OCI-M1 (cell line): ENCODE data around the gene LAMP5.

Experiments used
- DNase-seq: peaks from one replicate; lab custom pipeline; 2025; lab: John Stamatoyannopoulos, UW

Gene LAMP5

DNA sequence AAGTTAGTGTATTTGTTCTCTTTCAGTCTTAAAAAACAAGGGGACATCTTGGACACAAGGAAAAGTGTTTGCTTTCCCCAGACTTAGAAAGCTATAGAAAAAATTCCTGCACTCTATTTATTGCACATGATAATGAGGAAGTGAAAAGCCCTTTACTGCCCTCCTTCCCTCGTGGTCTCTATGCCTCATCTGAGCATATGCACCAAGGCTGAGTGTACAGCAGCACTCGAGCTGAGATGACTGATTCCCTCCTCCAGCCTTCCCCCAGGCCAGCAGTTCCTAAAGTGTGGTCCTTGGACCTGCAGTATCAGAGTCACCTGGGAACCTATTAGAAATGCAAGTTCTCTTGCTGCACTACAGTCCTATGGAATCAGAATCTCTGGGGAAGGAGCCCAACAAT, 14.3 kb upstream of the LAMP5 start:
- DNase-seq: peak; percentile 19

DNA sequence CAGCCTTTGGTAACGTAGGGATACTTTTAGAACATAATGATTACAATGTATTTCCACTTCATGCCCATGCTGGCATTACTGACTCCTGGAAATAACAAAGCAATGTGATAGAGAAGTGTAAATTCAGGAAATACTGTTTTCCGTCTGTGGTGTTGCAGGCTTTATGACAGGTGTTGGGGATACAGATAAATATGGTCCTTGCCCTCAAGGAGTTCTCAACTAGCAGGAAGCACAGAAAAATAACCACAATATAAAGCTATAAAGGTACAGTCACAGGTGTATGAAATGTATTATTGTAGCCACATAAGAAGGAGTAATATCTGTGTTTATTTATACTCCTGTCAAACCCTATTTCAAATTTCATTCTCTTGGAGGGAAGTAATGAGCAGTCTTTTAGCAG, 12.9 kb upstream of the LAMP5 start:
- DNase-seq: no peak

DNA sequence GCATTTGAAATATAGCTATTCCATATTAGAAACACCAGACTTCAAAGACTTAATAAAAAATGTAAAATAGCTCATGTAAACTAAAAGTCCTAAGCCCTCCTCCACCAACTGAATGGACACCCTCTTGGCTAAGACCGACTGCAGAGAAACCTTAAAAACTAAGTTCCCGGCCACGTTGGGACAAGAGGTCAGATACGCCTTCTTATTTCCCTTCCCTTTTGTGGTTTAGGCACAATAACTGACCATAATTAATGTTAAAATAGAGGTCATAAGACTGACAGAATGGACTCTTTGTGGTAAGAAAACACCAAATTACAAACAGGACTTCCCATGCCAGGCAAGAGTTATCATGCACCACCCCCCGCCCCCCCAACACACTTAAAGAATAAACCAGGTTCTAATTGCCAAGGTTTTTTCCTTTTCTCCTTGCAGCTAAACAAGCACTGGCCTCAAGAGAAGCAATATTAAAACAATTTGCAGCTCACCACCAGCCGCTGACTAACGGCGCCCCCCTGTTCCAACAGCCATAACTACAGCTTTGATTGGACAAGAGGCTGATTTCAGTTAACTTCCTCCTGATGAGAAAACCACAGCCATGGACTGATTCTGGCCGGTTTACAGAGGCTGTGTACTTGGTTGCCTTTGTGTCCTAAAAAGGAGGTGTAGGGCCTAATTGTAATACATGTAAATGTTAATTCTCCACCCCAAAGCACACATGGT, 10.7 kb upstream of the LAMP5 start:
- DNase-seq: peak; percentile 71

DNA sequence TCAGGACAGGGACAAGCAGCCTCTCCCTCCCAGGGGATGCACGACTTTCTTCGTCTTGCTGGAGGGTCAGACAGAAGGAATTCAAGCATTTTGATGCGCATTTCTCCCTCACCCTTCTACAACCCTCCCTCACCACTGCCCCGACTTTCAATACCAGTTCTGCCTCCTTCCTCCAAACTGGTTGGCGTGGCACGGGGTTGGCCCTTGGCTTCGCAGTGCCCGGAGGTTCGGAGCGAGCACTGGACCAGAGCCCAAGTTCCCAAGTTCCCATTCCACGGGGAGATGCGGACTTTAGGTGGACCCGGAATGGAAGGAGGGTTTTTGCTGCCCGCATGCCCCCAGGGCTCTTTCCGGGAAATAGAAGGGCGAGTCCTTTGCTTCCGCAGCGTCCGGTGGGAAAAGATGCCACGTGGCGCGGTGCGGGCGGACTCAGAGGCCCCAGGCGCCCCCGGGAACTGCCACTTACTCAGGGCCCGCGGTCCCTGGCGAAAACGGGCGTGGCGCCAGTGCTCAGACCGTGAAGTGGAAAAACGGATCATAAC, 8.0 kb upstream of the LAMP5 start:
- no peak for DNase-seq

DNA sequence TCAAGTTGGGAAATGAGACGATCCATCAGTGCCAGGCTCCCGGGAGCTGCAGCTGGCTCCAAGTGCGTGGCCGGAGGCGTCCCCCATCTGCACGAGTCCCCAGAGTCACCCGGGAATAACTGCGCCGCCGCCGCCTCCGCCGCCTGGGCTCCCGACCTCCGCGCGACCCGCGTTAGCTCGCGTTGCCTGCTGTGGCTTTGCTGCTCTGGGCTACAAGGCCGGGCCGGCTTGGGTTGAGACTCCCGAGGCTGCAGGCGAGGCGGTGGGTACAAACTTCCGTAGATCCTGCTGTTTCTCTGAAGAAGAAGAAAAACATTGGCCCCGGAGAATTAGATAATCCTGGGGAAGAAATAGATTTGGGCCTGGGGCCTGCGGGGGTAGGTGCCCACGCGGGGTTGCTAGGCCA, 7.4 kb upstream of the LAMP5 start:
- DNase-seq: no peak

DNA sequence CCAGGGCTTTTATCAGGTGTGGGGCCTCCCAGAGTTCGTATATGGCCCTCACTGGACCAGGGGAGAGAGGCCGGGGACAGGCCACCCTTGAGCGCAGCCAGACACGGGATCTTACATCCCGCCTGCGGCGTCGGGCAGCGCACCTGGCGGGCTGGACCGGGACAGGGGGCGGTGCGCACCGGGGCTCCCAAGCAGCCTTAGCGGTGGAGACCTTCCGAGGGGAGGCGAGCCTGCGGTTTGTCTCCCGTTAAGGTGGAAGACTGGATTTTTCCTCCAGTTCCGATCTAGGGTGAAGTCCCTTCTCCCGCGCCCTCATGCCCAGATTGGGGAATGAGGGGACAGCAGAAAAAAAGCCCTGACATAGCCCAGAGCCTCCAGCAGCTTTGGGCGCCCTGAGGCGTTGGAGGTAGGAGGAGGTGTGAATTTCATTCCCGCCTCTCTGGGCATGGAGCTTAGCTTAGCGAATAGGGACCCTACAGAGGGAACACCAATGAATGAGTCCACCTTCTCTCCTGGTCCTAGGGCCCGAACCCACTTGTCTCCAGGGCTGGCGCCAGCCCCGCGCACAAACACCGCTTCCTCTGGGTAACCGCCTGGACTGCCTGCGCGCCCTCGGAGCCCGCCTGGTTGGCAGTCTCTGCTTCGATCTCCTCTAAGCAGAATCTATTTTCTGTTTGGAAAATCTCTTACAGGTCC, 6.7 kb upstream of the LAMP5 start:
- no peak for DNase-seq

DNA sequence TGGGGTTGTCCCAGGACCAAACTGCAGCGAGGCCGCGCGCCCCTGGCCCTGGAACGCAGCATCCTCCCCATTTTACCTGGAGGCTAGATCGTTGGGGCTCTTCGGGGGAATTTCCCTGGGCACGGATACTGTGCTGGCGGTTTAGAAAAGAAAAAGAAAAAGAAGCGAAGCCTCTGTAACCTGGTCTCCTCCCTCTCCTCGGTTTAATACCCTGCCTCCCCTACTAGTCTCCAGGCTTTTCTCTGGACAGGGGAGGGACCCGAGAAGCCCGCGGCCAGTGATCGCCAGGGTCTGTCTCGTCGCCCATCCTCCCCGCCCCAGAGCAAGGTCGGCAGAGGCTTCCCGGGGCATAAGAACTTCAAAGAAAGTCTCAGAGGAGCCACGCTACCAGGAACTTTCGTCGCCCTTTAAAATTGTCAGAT, 6.1 kb upstream of the LAMP5 start:
- no peak for DNase-seq

DNA sequence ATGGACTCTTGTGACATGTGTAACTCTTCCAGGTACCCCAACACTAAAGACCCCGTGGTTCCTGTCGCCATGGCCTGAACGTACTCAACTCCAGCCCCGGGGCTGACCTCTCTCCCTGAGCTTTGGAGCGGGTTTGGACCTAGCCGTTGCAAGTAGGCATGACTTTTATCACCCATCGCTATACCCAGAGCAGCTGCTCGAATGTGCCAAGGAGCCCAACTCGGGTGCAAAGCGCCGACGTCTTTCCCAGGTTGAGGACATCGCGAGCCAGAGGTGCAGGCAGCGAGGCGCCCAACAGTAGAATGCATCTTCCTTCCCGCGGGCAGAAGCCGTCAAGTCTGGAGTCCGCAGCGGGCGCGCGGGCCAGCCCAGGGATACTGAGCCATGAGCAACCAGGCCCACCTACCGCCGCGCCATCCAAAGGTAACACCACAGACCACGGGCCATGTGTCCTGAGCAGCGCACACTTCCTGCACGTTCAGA, 5.7 kb upstream of the LAMP5 start:
- no peak for DNase-seq

DNA sequence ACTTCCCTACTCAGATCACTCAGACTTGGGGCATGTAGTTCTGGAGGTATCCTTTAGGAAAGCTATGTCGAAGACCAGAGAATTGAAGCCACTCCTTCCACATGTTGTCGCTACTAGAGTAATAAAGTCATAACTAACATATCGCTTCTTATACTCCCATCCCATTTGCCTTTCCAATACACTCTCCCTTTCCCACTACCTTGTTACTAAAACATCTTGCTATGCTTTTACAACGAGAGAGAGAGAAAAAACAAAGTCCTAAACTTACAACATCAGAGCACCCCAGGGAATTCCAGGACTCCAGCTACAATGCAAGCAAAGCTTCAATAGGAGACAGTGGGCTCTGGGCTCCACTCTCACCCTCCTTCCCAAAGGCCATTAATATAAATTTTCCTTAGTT, 5.1 kb upstream of the LAMP5 start:
- DNase-seq: no peak

DNA sequence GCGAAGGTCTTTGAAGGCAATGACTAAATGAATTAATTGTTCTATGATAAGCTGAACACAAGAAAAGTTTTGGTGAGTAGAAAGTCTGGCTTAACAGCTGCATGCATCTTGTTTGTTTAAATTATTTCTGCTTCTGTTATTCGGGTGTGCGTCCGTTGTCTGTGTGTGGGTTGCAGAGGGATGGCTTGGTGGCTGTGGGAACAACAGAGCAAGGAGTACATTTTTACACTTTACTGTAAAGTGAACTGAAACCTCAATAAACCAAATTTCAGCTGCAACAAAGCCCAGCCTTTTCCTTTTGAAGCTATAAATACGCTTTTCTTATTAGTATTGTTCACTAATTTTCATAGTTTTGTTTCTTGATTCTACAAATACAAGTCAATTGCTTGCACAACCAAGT, 3.5 kb upstream of the LAMP5 start:
- DNase-seq: no peak

DNA sequence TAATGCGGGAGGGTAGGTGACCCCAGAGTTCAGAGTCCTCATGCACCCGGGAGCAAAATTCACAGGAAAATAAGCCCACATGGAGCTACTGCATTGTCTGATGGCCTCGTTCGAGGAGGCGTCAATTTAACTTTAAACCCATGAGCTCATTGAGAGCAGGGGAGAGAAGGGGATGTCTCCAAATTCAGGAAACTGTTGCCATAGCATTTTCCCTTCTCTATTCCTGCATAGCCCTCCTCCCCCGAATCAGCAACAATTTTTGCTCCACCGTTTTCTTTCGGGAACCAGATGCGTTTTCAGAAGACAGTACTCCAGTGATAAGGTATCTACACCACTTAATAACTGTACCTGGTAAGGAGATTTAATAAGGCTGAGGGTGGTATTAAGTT, 324 bp upstream of the LAMP5 start:
- no peak for DNase-seq

DNA sequence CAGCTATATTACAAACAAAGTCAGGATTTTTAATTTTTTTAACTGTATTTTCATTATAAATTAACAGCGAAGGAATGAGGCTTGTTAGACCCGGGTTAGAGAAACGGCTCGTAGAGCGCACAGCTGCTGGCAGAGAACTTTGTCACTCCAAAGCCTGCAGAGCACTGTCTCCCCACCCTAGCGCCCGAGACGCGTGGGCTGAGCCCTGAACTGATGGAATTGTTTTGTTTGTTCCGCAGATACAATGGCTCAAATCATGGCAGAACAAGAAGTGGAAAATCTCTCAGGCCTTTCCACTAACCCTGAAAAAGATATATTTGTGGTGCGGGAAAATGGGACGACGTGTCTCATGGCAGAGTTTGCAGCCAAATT, 810 bp downstream of the LAMP5 start:
- DNase-seq: no peak

DNA sequence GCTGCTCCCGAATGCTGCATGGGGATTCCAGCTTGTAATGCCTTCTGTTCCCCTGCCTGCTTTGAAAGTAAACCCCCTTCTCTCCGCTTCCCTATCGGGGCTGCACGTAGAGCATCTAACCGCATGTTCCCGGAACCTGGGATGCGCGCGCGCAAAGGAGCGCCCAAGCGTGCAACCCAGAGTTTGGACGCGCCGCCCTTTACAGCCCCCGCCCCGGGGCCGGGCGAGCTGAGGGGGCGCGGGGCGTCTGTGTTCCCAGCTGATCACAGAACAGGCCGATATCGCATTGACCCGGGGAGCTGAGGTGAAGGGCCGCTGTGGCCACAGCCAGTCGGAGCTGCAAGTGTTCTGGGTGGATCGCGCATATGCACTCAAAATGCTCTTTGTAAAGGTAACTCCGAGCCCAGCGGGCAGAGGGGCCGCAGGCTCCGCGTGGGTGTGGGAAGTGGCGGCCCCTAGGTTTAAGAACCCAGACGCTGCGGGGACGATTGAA, 1.4 kb downstream of the LAMP5 start:
- DNase-seq: no peak

DNA sequence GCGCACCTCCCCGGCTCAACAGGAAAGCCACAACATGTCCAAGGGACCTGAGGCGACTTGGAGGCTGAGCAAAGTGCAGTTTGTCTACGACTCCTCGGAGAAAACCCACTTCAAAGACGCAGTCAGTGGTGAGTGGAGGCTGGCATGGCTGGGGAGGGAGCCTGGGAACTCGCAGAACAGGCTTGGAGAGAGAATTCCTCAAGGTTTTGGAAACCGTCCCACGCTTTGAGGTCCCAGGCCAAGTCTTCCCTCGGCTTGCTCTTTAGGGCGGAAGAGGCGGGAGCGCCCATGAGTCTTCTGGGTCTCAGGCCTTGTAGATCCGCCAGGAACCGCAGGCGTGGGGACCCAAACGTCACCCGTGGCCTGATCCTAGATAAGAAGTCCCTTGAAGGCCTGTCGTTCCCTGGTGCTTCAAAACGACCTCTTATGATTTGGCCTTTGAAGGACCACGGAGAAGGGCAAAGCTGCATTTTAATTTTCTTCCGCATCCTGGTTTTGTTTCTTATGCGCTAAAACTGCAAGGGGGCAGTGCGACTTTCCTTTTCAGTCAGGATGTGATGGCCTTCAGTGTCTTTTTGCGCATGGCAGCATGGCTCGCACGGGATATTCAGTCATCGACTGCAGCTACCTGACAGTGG, 2.0 kb downstream of the LAMP5 start:
- DNase-seq: no peak

DNA sequence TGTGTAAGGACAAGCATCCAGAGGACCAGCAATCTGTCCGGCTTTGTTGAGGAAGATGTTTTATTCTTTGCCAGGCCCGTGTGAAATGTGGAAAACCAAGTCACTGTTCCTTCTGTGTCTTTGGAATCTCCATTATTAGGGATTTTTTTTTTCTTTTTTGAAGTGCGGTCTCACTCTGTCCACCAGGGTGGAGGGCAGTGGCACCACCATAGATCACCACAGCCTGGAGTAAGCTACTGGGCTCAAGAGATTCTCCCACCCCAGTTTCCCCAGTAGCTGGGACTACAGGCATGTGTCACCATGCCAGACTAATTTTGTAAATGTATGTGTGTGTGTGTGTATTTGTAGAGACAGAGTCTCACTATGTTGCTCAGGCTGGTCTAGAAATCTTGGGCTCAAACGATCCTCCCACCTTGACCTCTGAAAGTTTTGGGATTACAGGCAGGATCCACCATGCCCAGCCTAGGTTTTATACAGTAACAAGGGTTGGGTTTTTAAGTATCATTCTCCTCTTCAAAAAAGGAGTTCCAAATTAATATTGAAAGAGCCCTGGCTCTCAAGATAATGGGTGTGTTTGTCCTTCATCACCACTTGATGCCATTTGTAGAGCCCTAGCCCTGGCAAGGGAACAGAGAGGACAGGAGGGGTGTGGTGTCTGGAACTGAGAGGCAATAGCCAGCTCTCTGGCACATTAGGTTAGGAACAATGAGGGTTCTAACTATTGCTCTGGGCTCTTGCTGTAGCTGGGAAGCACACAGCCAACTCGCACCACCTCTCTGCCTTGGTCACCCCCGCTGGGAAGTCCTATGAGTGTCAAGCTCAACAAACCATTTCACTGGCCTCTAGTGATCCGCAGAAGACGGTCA, 3.1 kb downstream of the LAMP5 start:
- DNase-seq: no peak

DNA sequence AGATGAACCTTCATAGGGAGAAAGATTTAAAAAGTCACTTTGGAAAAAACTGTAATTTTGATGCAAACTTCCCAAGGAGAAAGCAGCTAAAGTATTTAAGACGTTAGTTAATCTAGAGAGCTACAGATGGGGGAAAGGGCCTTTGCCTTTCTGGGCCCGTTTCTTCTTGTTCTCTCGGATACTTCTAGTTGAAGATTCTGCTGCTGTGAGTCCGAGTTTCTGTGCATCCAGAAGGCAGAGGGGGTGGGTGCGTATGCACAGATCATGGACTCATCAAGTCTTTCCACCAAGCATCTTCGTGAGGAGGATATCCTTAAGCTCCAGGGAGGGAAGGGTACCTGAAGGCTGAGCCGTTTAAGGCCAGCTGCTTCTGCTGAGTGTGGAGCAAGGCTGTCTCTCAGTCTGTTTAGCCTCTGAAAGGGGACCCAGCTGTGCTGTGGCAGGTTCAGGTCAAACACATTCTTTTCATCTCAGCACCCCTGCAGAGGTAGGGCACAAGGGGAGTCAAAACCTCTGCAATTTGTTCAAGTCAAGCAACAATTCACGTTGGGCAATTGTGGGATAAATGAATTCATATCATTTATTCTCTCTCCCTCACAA, 4.3 kb downstream of the LAMP5 start:
- DNase-seq: no peak

DNA sequence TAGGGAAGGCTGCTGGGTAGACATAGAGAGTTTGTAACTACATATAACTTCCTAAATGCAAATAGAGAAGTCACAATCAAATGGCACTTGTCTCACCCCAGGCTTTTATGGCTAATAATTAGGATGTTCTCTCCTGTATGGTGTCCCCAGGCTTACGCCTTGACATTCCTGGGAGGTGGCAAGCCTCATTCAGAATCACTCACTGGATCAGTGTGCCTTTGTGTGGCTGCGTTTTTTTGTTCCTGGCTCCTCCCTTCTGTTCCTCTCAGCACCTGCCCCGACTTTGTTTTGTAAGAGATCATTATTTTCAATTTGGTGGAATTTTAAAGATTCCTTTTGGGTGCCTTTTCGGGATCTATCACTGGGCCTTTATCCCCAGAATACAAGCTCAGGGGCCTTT, 5.7 kb downstream of the LAMP5 start:
- no peak for DNase-seq

DNA sequence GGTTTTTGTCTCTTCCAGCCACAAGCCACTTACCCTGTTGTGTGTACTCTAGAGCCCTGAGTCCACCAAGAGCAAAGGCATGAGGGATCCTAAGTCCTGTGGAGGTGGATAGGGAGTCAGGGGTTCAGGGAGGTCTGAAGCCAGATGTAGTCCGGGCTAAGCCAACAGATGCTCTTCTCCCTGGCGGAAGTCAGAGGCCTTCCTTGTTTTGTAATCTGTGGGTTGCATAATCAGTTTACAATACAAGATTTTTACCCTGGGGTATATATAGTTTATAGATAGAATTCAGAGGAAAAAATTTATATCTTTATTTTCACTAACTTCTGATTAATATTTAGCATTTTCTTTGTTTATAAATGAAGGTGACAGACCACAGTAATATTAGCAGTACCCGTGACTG, 9.2 kb downstream of the LAMP5 start:
- DNase-seq: no peak

DNA sequence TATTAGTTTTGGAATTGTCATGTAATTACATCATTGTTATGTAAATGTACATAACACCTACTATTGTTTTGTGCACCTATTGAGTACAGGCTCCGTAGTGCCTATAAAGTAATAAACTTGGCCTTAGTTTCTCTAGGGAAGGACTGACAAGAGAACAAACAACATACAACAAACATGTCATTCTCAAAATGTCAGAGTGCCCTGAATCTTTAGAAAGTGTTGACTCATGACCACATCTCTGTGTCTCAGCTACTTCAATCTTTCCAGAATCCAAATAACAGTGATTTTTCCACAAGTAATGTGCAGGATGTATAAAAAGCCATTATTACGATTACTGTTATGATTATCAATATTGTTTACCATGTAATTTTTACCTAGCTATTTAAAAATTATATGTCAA, 17.2 kb downstream of the LAMP5 start:
- no peak for DNase-seq

DNA sequence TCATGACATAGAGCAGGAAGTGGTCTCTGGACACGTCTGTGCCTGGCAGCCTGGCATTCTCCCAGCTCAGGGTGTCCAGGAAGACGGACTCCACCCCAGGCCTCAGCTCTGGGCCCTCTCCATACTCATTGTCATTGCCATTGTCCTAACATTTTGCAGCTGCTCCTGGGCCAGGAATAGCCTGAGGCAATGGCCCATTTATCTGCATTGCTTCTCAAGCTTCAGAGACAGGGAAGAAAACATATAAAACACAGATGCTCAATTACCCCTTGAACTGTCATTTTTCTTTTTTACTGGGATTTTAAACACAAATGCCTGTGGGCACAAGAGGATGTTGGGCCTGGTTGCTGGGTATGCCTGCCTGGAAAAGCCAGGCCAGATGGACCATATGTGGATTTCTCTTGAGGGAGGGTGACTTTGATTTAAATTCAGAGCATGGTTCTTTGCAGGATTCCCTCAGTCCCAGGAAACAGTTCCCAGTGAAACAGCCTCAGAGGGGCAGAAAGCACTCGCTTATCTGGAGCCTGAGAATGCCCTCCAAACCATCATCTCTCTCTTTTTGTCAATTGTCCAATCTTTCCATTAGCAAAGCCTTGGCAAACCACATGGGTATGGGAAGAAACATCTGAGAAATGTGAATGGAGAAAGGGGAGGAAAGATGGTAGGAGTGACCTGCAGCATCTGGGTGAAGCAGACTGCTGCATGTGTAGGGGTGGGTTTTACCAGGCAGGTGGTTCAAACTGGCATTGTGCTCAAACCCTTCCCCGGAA, 17.9 kb downstream of the LAMP5 start:
- DNase-seq: no peak

DNA sequence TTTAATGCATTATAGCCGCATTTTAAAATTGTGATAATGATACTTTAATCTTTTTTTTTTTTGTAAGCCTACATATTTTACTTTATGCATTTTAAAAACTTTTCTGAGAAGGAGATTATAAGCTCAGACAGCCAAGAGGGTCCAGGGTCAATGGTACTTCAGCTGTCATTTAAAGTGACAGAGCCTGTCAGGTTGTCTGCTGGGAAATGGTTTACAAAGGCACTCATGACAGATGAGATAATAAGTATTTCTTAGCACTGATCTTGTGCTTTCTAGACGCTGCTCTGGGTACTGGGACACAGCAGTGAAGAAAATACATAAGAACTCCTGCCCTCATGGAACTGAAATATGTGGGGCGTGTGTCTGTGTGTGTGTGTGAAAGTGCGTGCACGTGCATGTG, 19.6 kb downstream of the LAMP5 start:
- no peak for DNase-seq
